ENCODE data around the gene LYPD1. TPM values are rescaled to one million over a fixed set of nuclear protein-coding genes. Genes with fewer than 3 reads are reported as not detected.

The LYPD1 gene
- total RNA-seq, 1 donor from 2014 or later, result not detected

GRCh38 chr2:132645722-132646539 lies 24.1 kb downstream of the LYPD1 start:
- no peaks in the 10 kb centered on the region for H3K9me3 ChIP-seq
- TF ChIP-seq CTCF (IDR thresholded peaks at IDR 0.05), result no peak
- H3K27ac ChIP-seq, result no peak overlapping the region
- H3K27me3 ChIP-seq, result no peaks in the 10 kb centered on the region
- no peak overlapping the region for H3K4me3 ChIP-seq
- no peak for DNase-seq (ENCODE audit: low spot score in 2 of 2)
- no peaks in the 10 kb centered on the region for H3K36me3 ChIP-seq
- intact Hi-C loops (cut with DNase I), result no loop called here
- no peaks in the 10 kb centered on the region for H3K4me1 ChIP-seq

DNA sequence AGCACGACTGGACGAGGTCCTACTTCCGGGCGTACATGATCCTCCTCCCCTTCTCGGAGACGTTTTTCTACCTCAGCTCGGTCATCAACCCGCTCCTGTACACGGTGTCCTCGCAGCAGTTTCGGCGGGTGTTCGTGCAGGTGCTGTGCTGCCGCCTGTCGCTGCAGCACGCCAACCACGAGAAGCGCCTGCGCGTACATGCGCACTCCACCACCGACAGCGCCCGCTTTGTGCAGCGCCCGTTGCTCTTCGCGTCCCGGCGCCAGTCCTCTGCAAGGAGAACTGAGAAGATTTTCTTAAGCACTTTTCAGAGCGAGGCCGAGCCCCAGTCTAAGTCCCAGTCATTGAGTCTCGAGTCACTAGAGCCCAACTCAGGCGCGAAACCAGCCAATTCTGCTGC lies 24.8 kb downstream of the LYPD1 start:
- Histone ChIP-seq H3K27ac (no peak overlapping the region), H3K9me3 (no peaks in the 10 kb centered on the region), H3K4me3 (no peak overlapping the region), H3K27me3 (no peaks in the 10 kb centered on the region), H3K36me3 (no peaks in the 10 kb centered on the region), H3K4me1 (no peaks in the 10 kb centered on the region)
- no peak for DNase-seq (ENCODE audit: low spot score in 2 of 2)
- intact Hi-C loops (cut with DNase I), result no loop called here
- no peak for TF ChIP-seq CTCF (IDR thresholded peaks at IDR 0.05)

DNA sequence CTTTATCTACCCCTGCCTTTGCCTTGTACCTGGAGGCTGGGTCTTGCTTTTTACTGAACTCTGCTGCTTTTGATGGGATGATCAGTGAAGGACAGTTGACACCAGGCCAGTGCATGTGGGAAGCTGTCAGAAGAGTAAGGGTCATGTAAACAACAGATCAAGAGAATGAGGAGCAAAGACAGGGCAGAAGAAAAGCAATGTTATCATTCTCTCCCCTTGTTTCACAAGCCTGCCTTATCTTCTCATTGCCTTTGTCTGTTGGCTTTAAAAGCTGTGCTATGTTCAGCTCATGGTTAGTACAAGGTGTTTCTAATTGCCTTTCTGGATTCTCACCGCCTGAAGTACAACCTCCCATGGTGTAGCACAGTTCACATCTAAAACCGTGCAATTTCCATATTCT lies 27.6 kb downstream of the LYPD1 start:
- Histone ChIP-seq H3K4me1 (no peaks in the 10 kb centered on the region), H3K36me3 (no peaks in the 10 kb centered on the region), H3K9me3 (no peaks in the 10 kb centered on the region), H3K4me3 (no peak overlapping the region), H3K27me3 (no peaks in the 10 kb centered on the region), H3K27ac (no peak overlapping the region)
- intact Hi-C loops (cut with DNase I), result no loop called here
- no peak for TF ChIP-seq CTCF (IDR thresholded peaks at IDR 0.05)
- no peak for DNase-seq (ENCODE audit: low spot score in 2 of 2)

DNA sequence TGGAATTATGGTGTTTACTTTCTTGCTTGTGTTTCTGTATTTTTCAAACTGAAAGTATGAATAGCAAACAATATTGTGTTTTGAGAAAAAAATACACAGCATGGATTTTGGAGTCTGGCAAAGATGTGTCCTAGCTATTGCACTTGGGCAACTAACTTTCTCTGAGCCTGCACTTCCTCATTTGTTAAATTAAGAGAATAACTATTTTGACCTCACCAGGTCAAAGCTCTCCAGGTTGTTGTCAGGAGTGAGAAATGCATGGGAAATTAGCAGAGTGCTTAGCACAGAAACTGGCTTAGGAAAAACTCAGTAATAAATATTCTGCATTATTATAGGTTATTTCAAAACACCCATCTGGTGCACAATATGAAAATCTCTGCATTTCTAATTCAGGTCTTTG lies 28.2 kb downstream of the LYPD1 start:
- TF ChIP-seq CTCF (IDR thresholded peaks at IDR 0.05), result no peak
- no peaks in the 10 kb centered on the region for H3K4me1 ChIP-seq
- no peak overlapping the region for H3K4me3 ChIP-seq
- no peak for DNase-seq (ENCODE audit: low spot score in 2 of 2)
- H3K27ac ChIP-seq, result no peak overlapping the region
- intact Hi-C loops (cut with DNase I), result no loop called here
- no peaks in the 10 kb centered on the region for H3K9me3 ChIP-seq
- H3K27me3 ChIP-seq, result no peaks in the 10 kb centered on the region
- H3K36me3 ChIP-seq, result no peaks in the 10 kb centered on the region

DNA sequence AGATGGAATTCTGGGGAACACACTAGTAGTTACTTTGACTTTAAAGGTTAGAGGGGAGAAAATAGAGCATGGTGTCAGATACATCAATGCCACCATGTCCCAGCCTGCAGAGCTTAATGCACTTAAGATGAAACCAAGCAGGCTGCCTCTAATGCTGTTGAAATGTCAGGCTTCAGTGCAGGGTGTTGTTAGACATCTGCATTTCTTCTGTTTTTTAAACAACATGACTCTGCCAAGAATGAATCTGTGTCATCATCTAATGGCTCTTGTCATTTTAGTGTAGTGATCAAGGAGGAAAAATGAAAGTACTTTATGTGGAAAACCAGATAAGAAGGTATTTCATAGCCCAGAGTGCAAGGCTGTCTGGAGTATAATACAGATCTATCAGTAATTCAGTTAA lies 29.9 kb downstream of the LYPD1 start:
- no peaks in the 10 kb centered on the region for H3K9me3 ChIP-seq
- intact Hi-C loops (cut with DNase I), result no loop called here
- no peaks in the 10 kb centered on the region for H3K4me1 ChIP-seq
- H3K36me3 ChIP-seq, result no peaks in the 10 kb centered on the region
- no peak for TF ChIP-seq CTCF (IDR thresholded peaks at IDR 0.05)
- H3K27me3 ChIP-seq, result no peaks in the 10 kb centered on the region
- no peak for DNase-seq (ENCODE audit: low spot score in 2 of 2)
- no peak overlapping the region for H3K27ac ChIP-seq
- no peak overlapping the region for H3K4me3 ChIP-seq

Data from ascending aorta (tissue), 2 donors.